Lower lobe of right lung (tissue), 2 donors: Measurements from ENCODE around the gene IGHMBP2. TPM values are rescaled to one million over a fixed set of nuclear protein-coding genes. Genes with fewer than 3 reads are reported as not detected.
"Not testable (repeated sequence)": the region's sequence is repeated elsewhere in the genome, so short reads cannot be mapped to it uniquely, and the experiment has no call there.

Experiments used
- ATAC-seq, 2 donors: fragments of 200-7000 bp; cut with Tn5 transposase; one replicate each; pipeline ENCODE4 v1.9.1; 2020 to 2022; ENCODE audit warnings: mild to moderate bottlenecking in 2 of 2, moderate library complexity in 2 of 2
- DNase-seq: peaks from one replicate; pipeline ENCODE4 v3.0.0-alpha.2; 2020
- H3K27ac ChIP-seq: fragments of 200-600 bp; one replicate; pipeline ENCODE4 v1.8.0; 2022
- H3K27me3 ChIP-seq: fragments of 200-600 bp; one replicate; pipeline ENCODE4 v1.8.0; 2022; ENCODE audit warnings: low read depth
- H3K36me3 ChIP-seq: fragments of 200-600 bp; one replicate; pipeline ENCODE4 v1.8.0; 2022; ENCODE audit warnings: mild to moderate bottlenecking
- H3K4me1 ChIP-seq: fragments of 200-600 bp; one replicate; pipeline ENCODE4 v1.8.0; 2022
- H3K4me3 ChIP-seq: fragments of 200-600 bp; one replicate; pipeline ENCODE4 v1.8.0; 2022; ENCODE audit warnings: mild to moderate bottlenecking
- H3K9me3 ChIP-seq: fragments of 200-600 bp; one replicate; pipeline ENCODE4 v1.8.0; 2022
- CTCF ChIP-seq: fragments of 200-600 bp; IDR thresholded peaks from one replicate; pipeline ENCODE4 v1.8.0; 2022; ENCODE audit warnings: antibody characterized with exemption, mild to moderate bottlenecking
- intact Hi-C: fragments of 100-400 bp; cut with DNase I; formaldehyde crosslinking; loops from one replicate; pipeline ENCODE4 v1.11.0; 2022
- total RNA-seq: library from RNA; stranded (reverse); fragmentation: NEBNext Ultra II Directional; extraction: Animal tissue kit (Norgen Biotek cat#: 25700); gene quantifications from one replicate; pipeline ENCODE4 v1.2.1, GENCODE V29; 2021
- donor health status: DM: no; HTN: yes; CAD: no; lungs with severe emphysema.

The IGHMBP2 gene
- total RNA-seq, 1 donor from 2014 or later = 18.8 TPM

- no peaks in the 10 kb centered on the region for H3K36me3 ChIP-seq
- intact Hi-C loops = no loop called here
- no peaks in the 10 kb centered on the region for H3K4me1 ChIP-seq
- H3K4me3 ChIP-seq = no peak overlapping the region
- peak; percentile 15 for DNase-seq
- no peak overlapping the region for H3K27ac ChIP-seq
- peaks cover 5% of the 10 kb centered on the region for H3K27me3 ChIP-seq
- no peaks in the 10 kb centered on the region for H3K9me3 ChIP-seq
- no peak for TF ChIP-seq CTCF
- ATAC-seq = no peak
Measured at GRCh38 chr11:68970921-68971636, 67.4 kb downstream of the IGHMBP2 start.

- Histone ChIP-seq H3K36me3 (no peaks in the 10 kb centered on the region), H3K4me3 (no peak overlapping the region), H3K9me3 (no peaks in the 10 kb centered on the region), H3K27me3 (peaks cover 5% of the 10 kb centered on the region), H3K27ac (no peak overlapping the region), H3K4me1 (no peaks in the 10 kb centered on the region)
- ATAC-seq = no peak
- peak; percentile 1 for DNase-seq
- intact Hi-C loops = no loop called here
- TF ChIP-seq CTCF = no peak
Measured at GRCh38 chr11:68973219-68973618, 69.5 kb downstream of the IGHMBP2 start.

GRCh38 chr11:68973706-68974105 lies 70.0 kb downstream of the IGHMBP2 start:
- H3K27me3 ChIP-seq, H3K9me3 ChIP-seq, H3K4me1 ChIP-seq, H3K27ac ChIP-seq, intact Hi-C loops, H3K36me3 ChIP-seq, ATAC-seq, H3K4me3 ChIP-seq: not testable (repeated sequence)
- DNase-seq = peak; percentile 11

- peak; percentile 24 for DNase-seq
Measured at GRCh38 chr11:68974421-68975194, 70.9 kb downstream of the IGHMBP2 start.

GRCh38 chr11:68976095-68976494 lies 72.4 kb downstream of the IGHMBP2 start:
- Histone ChIP-seq H3K4me1 (no peaks in the 10 kb centered on the region), H3K36me3 (no peaks in the 10 kb centered on the region), H3K4me3 (no peak overlapping the region), H3K9me3 (no peaks in the 10 kb centered on the region), H3K27ac (no peak overlapping the region), H3K27me3 (peaks cover under 1% of the 10 kb centered on the region)
- peak; percentile 6 for DNase-seq
- intact Hi-C loops = no loop called here
- no peak for ATAC-seq
- TF ChIP-seq CTCF = no peak

More at GRCh38 chr11:68974421-68975194, 70.9 kb downstream of the IGHMBP2 start:
- intact Hi-C loops = no loop called here
- no peaks in the 10 kb centered on the region for H3K4me1 ChIP-seq
- H3K9me3 ChIP-seq = no peaks in the 10 kb centered on the region
- H3K4me3 ChIP-seq = no peak overlapping the region
- peaks cover 5% of the 10 kb centered on the region for H3K27me3 ChIP-seq
- no peaks in the 10 kb centered on the region for H3K36me3 ChIP-seq
- no peak overlapping the region for H3K27ac ChIP-seq
- ATAC-seq = peak in 1 of 2 donors; percentile 36
- TF ChIP-seq CTCF = no peak

- no peaks in the 10 kb centered on the region for H3K9me3 ChIP-seq
- no peaks in the 10 kb centered on the region for H3K27me3 ChIP-seq
- no peak overlapping the region for H3K4me3 ChIP-seq
- no peaks in the 10 kb centered on the region for H3K4me1 ChIP-seq
- no peaks in the 10 kb centered on the region for H3K36me3 ChIP-seq
- intact Hi-C loops = no loop called here
- no peak for ATAC-seq
- no peak overlapping the region for H3K27ac ChIP-seq
- TF ChIP-seq CTCF = no peak
- peak; percentile 10 for DNase-seq
Measured at GRCh38 chr11:68976563-68976962, 72.9 kb downstream of the IGHMBP2 start.
